ENCODE measurements around the gene RAB43. TPM values are rescaled to one million over a fixed set of nuclear protein-coding genes. Genes with fewer than 3 reads are reported as not detected.
A peak's percentile ranks its signal among the peaks of the same experiment; 100 is the strongest.
"Not testable (repeated sequence)": the region's sequence is repeated elsewhere in the genome, so short reads cannot be mapped to it uniquely, and the experiment has no call there.

RAB43 gene
- total RNA-seq, 1 experiment from 2014 or later = 13.5 TPM

DNA sequence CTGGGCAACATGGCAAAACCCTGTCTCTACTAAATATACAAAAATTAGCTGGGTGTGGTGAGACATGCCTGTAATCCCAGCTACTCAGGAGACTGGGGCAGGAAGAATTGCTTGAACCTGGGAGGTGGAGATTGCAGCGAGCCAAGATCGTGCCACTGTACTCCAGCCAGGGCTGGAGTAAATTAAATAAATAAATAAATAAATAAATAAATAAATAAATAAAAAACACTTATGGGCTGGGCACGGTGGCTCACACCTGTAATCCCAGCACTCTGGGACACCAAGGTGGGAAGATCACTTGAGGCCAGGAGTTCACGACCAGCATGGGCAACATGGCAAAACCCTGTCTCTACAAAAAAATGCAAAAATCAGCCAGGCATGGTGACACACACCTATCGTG, 19.4 kb upstream of the RAB43 start:
- H3K4me2 ChIP-seq (ENCODE audit: low read length); CTCF ChIA-PET; BruUV-seq (replicated peaks): not testable (repeated sequence)

DNA sequence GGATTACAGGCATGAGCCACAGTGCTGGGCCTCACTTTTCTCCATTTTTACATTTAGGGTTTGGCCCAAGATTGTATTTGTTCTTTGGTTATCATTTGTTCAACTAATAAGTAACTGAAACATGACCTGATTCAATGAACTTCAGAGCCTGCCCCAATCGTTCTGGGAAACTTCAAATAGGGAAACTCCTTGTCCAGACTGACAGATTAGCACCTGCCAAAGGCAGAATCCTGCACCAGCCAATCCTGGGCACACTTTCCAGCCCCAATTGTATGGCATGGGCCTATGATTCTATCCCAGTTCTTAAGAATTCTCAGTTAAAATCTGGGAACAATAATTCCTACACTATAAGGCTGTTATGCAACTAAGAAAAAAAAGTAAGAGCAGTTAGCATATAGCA, 18.3 kb upstream of the RAB43 start:
- no peak for DNase-seq (ENCODE audit: low read depth, low spot score)
- Histone ChIP-seq H3K9ac (ENCODE audit: low read length) (no peak overlapping the region), H3K9me3 (ENCODE audit: control insufficient read depth in 1 of 2, insufficient read depth in 1 of 2, low read depth in 1 of 2, low read length in 2 of 2) (no peaks in the 10 kb centered on the region), H2AFZ (ENCODE audit: low read depth, low read length, poor library complexity, severe bottlenecking) (no peak overlapping the region), H3K27me3 (ENCODE audit: insufficient read depth, low read length) (no peaks in the 10 kb centered on the region), H3K27ac (ENCODE audit: low read depth, low read length) (no peak overlapping the region), H3K36me3 (ENCODE audit: control insufficient read depth in 1 of 2, insufficient read depth in 2 of 2, low read length in 2 of 2) (peaks cover 1 to 19% of the 10 kb centered on the region in 2 experiments; a peak in 3 of 4 replicates), H3K4me1 (ENCODE audit: control insufficient read depth in 1 of 2, insufficient read depth in 2 of 2, low read length in 2 of 2) (no peaks in the 10 kb centered on the region), H3K4me2 (ENCODE audit: low read length) (no peak overlapping the region), H3K4me3 (replicated peaks in 1 of 2; ENCODE audit: low read depth in 1 of 2, low read length in 2 of 2) (no peak overlapping the region), H3K79me2 (ENCODE audit: insufficient read depth, low read length) (no peaks in the 10 kb centered on the region), H3K9me2 (ENCODE audit: insufficient read depth) (no peaks in the 10 kb centered on the region), H4K20me1 (ENCODE audit: insufficient read depth) (no peaks in the 10 kb centered on the region)
- BruUV-seq (replicated peaks) = TSS peak; percentile 32
- RAD21 ChIA-PET (ENCODE audit: low non-redundant PET in 1 of 2, low total read pairs in 2 of 2, uncharacterized antibody in 2 of 2, unreplicated experiment in 2 of 2) = no interaction called here
- CTCF ChIA-PET = no interaction called here
- intact Hi-C loops (cut with micrococcal nuclease) = no loop called here
- POLR2A ChIA-PET = no interaction called here
- no peak for ATAC-seq
- TF ChIP-seq YY1 (IDR thresholded peaks at IDR 0.05; ENCODE audit: extremely low read depth, insufficient replicate concordance, low read depth, low read length) = no peak
- no peak for TF ChIP-seq JUND (IDR thresholded peaks at IDR 0.05)
- TF ChIP-seq, protein P1, sequence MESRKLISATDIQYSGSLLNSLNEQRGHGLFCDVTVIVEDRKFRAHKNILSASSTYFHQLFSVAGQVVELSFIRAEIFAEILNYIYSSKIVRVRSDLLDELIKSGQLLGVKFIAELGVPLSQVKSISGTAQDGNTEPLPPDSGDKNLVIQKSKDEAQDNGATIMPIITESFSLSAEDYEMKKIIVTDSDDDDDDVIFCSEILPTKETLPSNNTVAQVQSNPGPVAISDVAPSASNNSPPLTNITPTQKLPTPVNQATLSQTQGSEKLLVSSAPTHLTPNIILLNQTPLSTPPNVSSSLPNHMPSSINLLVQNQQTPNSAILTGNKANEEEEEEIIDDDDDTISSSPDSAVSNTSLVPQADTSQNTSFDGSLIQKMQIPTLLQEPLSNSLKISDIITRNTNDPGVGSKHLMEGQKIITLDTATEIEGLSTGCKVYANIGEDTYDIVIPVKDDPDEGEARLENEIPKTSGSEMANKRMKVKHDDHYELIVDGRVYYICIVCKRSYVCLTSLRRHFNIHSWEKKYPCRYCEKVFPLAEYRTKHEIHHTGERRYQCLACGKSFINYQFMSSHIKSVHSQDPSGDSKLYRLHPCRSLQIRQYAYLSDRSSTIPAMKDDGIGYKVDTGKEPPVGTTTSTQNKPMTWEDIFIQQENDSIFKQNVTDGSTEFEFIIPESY (IDR thresholded peaks at IDR 0.05; ENCODE audit: extremely low read depth, insufficient replicate concordance, low read length) = no peak
- TF ChIP-seq SIN3A (IDR thresholded peaks at IDR 0.05; ENCODE audit: low read depth) = no peak
- TF ChIP-seq, protein P2, sequence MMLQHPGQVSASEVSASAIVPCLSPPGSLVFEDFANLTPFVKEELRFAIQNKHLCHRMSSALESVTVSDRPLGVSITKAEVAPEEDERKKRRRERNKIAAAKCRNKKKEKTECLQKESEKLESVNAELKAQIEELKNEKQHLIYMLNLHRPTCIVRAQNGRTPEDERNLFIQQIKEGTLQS (IDR thresholded peaks at IDR 0.05) = no peak
- no peak for TF ChIP-seq ZFX (IDR thresholded peaks at IDR 0.05)
- no peak for TF ChIP-seq SP1 (IDR thresholded peaks at IDR 0.05; ENCODE audit: low read depth)
- no peak for TF ChIP-seq FOSL1 (IDR thresholded peaks at IDR 0.05; ENCODE audit: low read depth)
- TF ChIP-seq EGR1 (IDR thresholded peaks at IDR 0.05; ENCODE audit: low read depth) = no peak
- TF ChIP-seq, protein P3, sequence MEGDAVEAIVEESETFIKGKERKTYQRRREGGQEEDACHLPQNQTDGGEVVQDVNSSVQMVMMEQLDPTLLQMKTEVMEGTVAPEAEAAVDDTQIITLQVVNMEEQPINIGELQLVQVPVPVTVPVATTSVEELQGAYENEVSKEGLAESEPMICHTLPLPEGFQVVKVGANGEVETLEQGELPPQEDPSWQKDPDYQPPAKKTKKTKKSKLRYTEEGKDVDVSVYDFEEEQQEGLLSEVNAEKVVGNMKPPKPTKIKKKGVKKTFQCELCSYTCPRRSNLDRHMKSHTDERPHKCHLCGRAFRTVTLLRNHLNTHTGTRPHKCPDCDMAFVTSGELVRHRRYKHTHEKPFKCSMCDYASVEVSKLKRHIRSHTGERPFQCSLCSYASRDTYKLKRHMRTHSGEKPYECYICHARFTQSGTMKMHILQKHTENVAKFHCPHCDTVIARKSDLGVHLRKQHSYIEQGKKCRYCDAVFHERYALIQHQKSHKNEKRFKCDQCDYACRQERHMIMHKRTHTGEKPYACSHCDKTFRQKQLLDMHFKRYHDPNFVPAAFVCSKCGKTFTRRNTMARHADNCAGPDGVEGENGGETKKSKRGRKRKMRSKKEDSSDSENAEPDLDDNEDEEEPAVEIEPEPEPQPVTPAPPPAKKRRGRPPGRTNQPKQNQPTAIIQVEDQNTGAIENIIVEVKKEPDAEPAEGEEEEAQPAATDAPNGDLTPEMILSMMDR (IDR thresholded peaks at IDR 0.05 in 2 of 3, conservative IDR thresholded peaks at IDR 0.05 in 1 of 3; ENCODE audit: borderline replicate concordance in 1 of 3, insufficient read depth in 1 of 3, low read depth in 2 of 3, low read length in 2 of 3) = no peak
- TF ChIP-seq, protein P4, sequence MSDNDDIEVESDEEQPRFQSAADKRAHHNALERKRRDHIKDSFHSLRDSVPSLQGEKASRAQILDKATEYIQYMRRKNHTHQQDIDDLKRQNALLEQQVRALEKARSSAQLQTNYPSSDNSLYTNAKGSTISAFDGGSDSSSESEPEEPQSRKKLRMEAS (IDR thresholded peaks at IDR 0.05) = no peak
- TF ChIP-seq RAD21 (IDR thresholded peaks at IDR 0.05; ENCODE audit: low read depth) = no peak
- no peak for TF ChIP-seq CEBPB (IDR thresholded peaks at IDR 0.05; ENCODE audit: low read depth)
- TF ChIP-seq SRF (IDR thresholded peaks at IDR 0.05; ENCODE audit: low read depth) = no peak
- TF ChIP-seq EZH2phosphoT487 (IDR thresholded peaks at IDR 0.05; ENCODE audit: borderline replicate concordance) = no peak

More for the DNA sequence above, 19.4 kb upstream of the RAB43 start:
- RAD21 ChIA-PET (ENCODE audit: low non-redundant PET in 1 of 2, low total read pairs in 2 of 2, uncharacterized antibody in 2 of 2, unreplicated experiment in 2 of 2); H3K4me1 ChIP-seq (ENCODE audit: control insufficient read depth in 1 of 2, insufficient read depth in 2 of 2, low read length in 2 of 2); H3K27ac ChIP-seq (ENCODE audit: low read depth, low read length); H4K20me1 ChIP-seq (ENCODE audit: insufficient read depth); H3K27me3 ChIP-seq (ENCODE audit: insufficient read depth, low read length); intact Hi-C loops (cut with micrococcal nuclease); H2AFZ ChIP-seq (ENCODE audit: low read depth, low read length, poor library complexity, severe bottlenecking); H3K9me2 ChIP-seq (ENCODE audit: insufficient read depth); DNase-seq (ENCODE audit: low read depth, low spot score); H3K9me3 ChIP-seq (ENCODE audit: control insufficient read depth in 1 of 2, insufficient read depth in 1 of 2, low read depth in 1 of 2, low read length in 2 of 2); H3K79me2 ChIP-seq (ENCODE audit: insufficient read depth, low read length); H3K9ac ChIP-seq (ENCODE audit: low read length); POLR2A ChIA-PET; H3K4me3 ChIP-seq (replicated peaks in 1 of 2; ENCODE audit: low read depth in 1 of 2, low read length in 2 of 2); ATAC-seq: not testable (repeated sequence)
- peaks cover 4 to 19% of the 10 kb centered on the region in 2 experiments; a peak in 3 of 4 replicates for H3K36me3 ChIP-seq (ENCODE audit: control insufficient read depth in 1 of 2, insufficient read depth in 2 of 2, low read length in 2 of 2)
